Choroid plexus epithelial cell (primary cell): Measurements from ENCODE around the gene PRSS22.

ENCODE experiments used
- DNase-seq: peaks from one replicate; pipeline ENCODE4 v3.0.0-alpha.2; 2010; ENCODE audit warnings: low read depth
- H3K4me3 ChIP-seq: 2 replicates; pipeline ENCODE4 v1.5.1; 2011; ENCODE audit warnings: low read depth, mild to moderate bottlenecking, control low read depth, low read length, moderate library complexity
- CTCF ChIP-seq: conservative IDR thresholded peaks from 2 replicates; pipeline ENCODE4 v1.5.1; 2011; ENCODE audit warnings: low read depth, mild to moderate bottlenecking, control low read depth, inconsistent platforms, low read length, moderate library complexity

Gene PRSS22

GRCh38 chr16:2902337-2903130, 44.6 kb upstream of the PRSS22 start:
- H3K4me3 ChIP-seq, result no peak overlapping the region
- no peak for DNase-seq
- TF ChIP-seq CTCF, result no peak

DNA sequence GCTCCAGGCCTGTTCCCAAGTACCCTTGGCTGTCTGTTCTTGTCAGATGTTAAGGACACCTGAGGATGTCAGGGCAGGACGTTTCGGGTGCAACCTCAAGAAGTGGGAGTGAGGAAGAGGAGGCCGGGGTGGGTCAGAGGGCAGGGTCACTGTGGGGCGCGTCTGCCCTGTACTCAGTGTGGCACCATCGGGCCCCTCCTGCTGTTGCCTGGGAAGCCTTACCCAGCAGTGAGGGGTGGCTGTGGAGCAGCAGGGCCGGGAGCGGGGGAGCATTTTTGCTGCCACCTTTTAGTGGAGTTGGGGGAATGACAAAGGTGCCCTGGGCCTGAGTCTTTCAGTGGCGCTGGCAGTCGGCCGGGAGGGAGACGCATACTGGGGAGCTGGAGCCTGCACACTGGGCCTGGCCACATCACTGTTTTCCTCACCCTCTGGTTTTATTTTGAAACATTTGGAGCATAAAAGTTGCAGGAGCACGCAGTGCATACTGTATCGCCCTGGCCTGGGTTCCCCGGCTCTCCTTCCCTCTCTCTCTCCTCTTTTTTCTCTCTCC, 42.6 kb upstream of the PRSS22 start:
- DNase-seq, result no peak
- TF ChIP-seq CTCF, result no peak
- H3K4me3 ChIP-seq, result no peak overlapping the region

- no peak for TF ChIP-seq CTCF
- H3K4me3 ChIP-seq, result no peak overlapping the region
- no peak for DNase-seq
These were observed 41.6 kb upstream of the PRSS22 start for GRCh38 chr16:2899564-2900072.

DNA sequence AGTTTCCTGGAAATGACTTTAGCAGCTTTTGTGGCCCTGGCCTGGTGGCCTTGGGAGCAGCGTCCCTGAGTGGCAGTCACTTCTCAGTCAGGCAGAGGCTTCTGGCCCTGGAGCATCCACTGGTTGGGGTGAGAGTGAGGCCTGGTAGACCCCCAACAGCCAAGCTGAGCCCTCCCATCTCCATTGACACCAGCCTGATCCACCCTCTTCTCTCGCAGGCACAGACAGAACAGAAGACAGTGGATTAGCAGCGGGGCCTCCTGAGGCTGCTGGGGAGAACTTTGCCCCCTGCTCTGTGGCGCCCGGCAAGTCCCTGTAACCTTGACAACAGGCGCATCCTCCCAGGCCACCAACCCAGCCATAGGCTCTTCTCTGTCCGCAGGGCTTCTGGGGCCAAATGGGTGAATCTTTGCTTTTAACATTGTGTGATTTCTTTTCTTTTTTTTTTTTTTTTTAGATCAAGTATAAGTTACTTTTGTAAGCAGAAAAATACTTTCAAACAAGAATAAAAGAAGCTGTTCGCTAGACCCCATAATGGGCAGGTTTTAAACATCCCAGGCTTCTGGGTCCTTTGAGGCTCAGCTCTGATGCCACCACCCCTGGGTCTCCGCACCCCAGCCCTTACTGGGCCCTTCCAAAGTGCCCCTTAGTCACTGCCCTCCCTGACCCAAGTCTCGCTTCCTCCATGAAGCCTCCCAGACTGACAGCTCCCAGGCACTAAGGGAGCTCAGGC, 41.0 kb upstream of the PRSS22 start:
- H3K4me3 ChIP-seq, result no peak overlapping the region
- DNase-seq, result no peak
- TF ChIP-seq CTCF, result no peak

- H3K4me3 ChIP-seq, result no peak overlapping the region
- DNase-seq, result no peak
- no peak for TF ChIP-seq CTCF
These were observed 39.1 kb upstream of the PRSS22 start for GRCh38 chr16:2897110-2897509.

- H3K4me3 ChIP-seq, result no peak overlapping the region
- no peak for TF ChIP-seq CTCF
- no peak for DNase-seq
These were observed 38.6 kb upstream of the PRSS22 start for GRCh38 chr16:2896480-2897010.
